ENCODE data around the gene HES6. TPM values are rescaled to one million over a fixed set of nuclear protein-coding genes. Genes with fewer than 3 reads are reported as not detected.
A peak's percentile ranks its signal among the peaks of the same experiment; 100 is the strongest.

Gene HES6
- 10.2 and 10.3 TPM in 2 replicates for total RNA-seq

DNA sequence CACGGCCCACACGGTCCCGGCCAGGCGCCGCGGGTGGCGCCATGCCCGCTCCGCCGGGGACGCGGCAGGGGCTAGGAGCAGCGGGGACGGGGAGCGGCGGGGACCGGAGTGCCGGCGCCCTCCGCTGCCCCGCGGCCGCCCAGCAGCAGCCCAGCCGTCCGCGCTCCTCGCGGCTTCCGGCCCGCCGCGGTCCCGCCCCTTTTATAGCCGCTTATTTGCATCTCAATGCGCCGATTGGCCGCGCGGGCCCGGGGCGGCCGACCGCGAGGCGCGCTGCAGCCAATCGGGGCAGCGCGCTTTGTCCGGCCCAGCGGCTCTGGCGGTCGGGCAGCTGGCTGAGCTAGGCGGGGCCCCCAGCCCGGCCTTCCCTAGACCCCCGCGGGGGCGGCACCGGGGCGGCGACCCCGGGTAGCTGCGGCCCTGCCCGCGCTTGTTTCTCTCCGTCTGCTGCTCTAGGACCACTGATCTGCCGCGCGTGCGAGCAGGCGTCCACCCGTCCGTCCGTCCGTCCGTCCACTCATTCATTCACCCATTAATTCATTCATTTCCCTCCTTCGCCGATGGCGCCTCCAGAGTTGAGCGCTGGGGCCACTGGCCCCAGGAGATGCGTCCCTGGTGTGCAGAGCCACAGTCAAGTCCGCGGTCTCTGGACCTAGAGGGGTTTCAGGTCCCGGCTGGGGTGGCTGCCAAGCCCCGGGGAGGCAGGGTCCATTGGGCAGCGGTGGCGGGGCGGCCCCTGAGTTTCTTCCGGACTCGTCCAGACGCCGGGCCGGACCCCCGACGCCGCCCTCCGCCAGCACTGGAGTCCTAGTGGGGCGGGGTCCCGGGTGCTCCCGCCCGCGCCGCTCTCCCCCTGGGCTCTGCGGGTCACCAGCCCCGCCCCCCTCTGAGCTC lies at the start of gene HES6:
Gene HES6 (minus strand): TSS at position 176 of the 894 bp plus-strand sequence. CDS start 133 bp downstream, at position 43.
- peak; percentile 95 for DNase-seq
- H3K9me3 Mint-ChIP-seq: no peaks in the 10 kb centered on the region
- intact Hi-C loops (cut with micrococcal nuclease): loop anchor here (1.0 to 2.0 kb wide), 3 partner anchors 9 to 273 kb away; partner anchors contain the start of genes ILKAP and UBE2F
- H3K4me3 Mint-ChIP-seq: peak within 1 kb of the TSS; percentile 83
- H3K4me1 Mint-ChIP-seq: peaks cover 6% of the 10 kb centered on the region
- peaks cover 46% of the 10 kb centered on the region for H3K27me3 Mint-ChIP-seq
- peaks cover 4% of the 10 kb centered on the region for H3K36me3 Mint-ChIP-seq (ENCODE audit: low read depth)
- H3K27ac Mint-ChIP-seq: peak within 1 kb of the TSS; percentile 51

- Mint-ChIP-seq H3K36me3 (ENCODE audit: low read depth) (peaks cover 4% of the 10 kb centered on the region), H3K4me1 (peaks cover 25% of the 10 kb centered on the region), H3K4me3 (peak overlapping the region; percentile 93), H3K27me3 (no peaks in the 10 kb centered on the region), H3K9me3 (no peaks in the 10 kb centered on the region), H3K27ac (peak overlapping the region; percentile 99)
- DNase-seq: peak; percentile 63
- intact Hi-C loops (cut with micrococcal nuclease): loop anchor here (2.0 to 5.0 kb wide), 2 partner anchors 137 to 587 kb away; partner anchors contain the start of gene ASB1
These were observed 49.7 kb upstream of the HES6 start for GRCh38 chr2:238289574-238289973.

DNA sequence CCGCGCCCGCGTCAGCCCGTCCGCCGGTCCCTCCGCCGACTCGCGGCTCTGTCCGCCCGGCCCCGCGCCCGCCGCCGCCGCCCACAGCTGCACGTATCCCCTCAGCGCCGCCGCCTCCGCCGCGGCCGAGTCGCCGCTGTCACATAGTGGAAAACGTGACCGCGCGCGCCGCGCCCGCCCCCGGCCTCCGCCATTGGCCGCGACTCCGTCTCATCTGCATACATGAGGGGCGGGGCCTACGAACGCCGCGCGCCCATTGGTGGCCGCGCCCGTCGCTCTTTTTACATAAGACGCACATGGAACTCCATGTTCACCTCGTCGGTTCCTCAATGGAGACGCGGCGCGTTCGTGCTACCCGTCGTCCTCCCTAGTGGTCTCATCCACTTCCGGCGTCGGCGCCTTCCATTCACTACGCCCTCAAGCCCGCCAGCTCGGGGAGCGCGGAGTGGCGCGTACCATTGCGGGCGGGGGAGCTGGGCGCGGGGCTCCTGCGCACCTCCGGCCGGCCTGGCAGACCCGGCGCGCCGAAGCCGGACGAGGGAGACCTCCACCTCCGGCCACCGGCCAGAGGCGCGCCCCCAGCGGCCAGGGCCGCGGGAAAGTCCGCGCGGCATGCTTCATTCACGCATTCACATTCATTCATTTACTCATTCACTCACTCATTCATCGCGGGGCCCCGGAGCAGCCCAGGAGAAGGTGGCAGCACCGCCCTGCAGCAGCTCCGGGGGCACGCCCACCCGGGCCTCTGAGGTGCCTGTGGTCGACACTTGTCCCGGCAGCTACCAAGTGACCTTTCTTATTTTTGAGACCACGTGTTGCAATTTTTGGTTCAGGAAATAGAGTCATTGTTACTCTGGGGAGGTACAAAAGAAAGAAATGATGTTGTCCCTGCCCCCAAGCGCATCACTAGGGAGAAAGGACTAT lies 49.1 kb upstream of the HES6 start:
- intact Hi-C loops (cut with micrococcal nuclease): loop anchor here (1.0 to 5.0 kb wide), 5 partner anchors 31 to 587 kb away; partner anchors contain the start of genes ASB1, ILKAP and TRAF3IP1
- Mint-ChIP-seq H3K27me3 (no peaks in the 10 kb centered on the region), H3K4me3 (peak overlapping the region; percentile 93), H3K27ac (peak overlapping the region; percentile 99), H3K9me3 (no peaks in the 10 kb centered on the region), H3K4me1 (peaks cover 25% of the 10 kb centered on the region), H3K36me3 (ENCODE audit: low read depth) (peaks cover 4% of the 10 kb centered on the region)
- DNase-seq: peak; percentile 99

GRCh38 chr2:238287737-238288649 lies 48.2 kb upstream of the HES6 start, which contains the start of gene PER2:
Gene PER2, minus strand, starts transcription at chr2:238288610. Its CDS starts 10,674 bp downstream, at chr2:238277936.
- Mint-ChIP-seq H3K4me1 (peaks cover 25% of the 10 kb centered on the region), H3K27ac (peak within 1 kb of the TSS; percentile 99), H3K9me3 (no peaks in the 10 kb centered on the region), H3K4me3 (peak within 1 kb of the TSS; percentile 93), H3K36me3 (ENCODE audit: low read depth) (peaks cover 4% of the 10 kb centered on the region), H3K27me3 (no peaks in the 10 kb centered on the region)
- intact Hi-C loops (cut with micrococcal nuclease): loop anchor here (1.0 to 5.0 kb wide), 5 partner anchors 32 to 586 kb away; partner anchors contain the start of genes ASB1, ILKAP and TRAF3IP1
- peak; percentile 74 for DNase-seq

GRCh38 chr2:238286987-238287736 lies 47.3 kb upstream of the HES6 start:
- intact Hi-C loops (cut with micrococcal nuclease): loop anchor here (5.0 kb wide), 1 partner anchor 585 kb away; no protein-coding TSS in a partner anchor
- Mint-ChIP-seq H3K27ac (peak overlapping the region; percentile 84), H3K4me3 (peak overlapping the region; percentile 85), H3K9me3 (no peaks in the 10 kb centered on the region), H3K27me3 (no peaks in the 10 kb centered on the region), H3K4me1 (peaks cover 25% of the 10 kb centered on the region), H3K36me3 (ENCODE audit: low read depth) (peaks cover 4% of the 10 kb centered on the region)
- DNase-seq: no peak

- Mint-ChIP-seq H3K27me3 (no peaks in the 10 kb centered on the region), H3K36me3 (ENCODE audit: low read depth) (peaks cover 4% of the 10 kb centered on the region), H3K4me3 (no peak overlapping the region), H3K4me1 (peaks cover 25% of the 10 kb centered on the region), H3K9me3 (no peaks in the 10 kb centered on the region), H3K27ac (no peak overlapping the region)
- intact Hi-C loops (cut with micrococcal nuclease): loop anchor here (5.0 kb wide), 1 partner anchor 584 kb away; no protein-coding TSS in a partner anchor
- no peak for DNase-seq
These were observed 46.7 kb upstream of the HES6 start for GRCh38 chr2:238286551-238286950.

DNA sequence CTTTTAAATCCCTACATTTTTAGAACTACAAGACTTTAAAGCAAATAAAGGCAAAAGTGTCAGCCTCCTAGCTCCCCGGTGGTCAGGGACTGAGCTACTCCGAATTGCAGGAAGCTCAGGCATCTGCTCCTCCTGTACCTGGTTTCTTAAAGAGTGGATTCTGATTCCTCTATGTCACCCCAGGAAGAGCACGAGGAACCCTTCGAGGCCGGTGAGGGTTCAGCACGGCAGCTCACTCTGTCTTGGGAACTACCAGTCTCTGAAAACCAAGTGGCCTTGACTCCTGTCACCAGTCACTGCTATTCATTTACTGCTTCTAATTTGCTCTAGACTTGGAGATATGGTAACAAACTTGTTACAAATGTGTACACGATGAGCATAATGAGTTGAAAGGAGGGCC lies 46.3 kb upstream of the HES6 start:
- H3K4me1 Mint-ChIP-seq: peaks cover 25% of the 10 kb centered on the region
- no peak overlapping the region for H3K4me3 Mint-ChIP-seq
- H3K27me3 Mint-ChIP-seq: no peaks in the 10 kb centered on the region
- no peaks in the 10 kb centered on the region for H3K9me3 Mint-ChIP-seq
- H3K27ac Mint-ChIP-seq: no peak overlapping the region
- DNase-seq: no peak
- intact Hi-C loops (cut with micrococcal nuclease): loop anchor here (5.0 kb wide), 1 partner anchor 584 kb away; no protein-coding TSS in a partner anchor
- H3K36me3 Mint-ChIP-seq (ENCODE audit: low read depth): peaks cover 4% of the 10 kb centered on the region

DNA sequence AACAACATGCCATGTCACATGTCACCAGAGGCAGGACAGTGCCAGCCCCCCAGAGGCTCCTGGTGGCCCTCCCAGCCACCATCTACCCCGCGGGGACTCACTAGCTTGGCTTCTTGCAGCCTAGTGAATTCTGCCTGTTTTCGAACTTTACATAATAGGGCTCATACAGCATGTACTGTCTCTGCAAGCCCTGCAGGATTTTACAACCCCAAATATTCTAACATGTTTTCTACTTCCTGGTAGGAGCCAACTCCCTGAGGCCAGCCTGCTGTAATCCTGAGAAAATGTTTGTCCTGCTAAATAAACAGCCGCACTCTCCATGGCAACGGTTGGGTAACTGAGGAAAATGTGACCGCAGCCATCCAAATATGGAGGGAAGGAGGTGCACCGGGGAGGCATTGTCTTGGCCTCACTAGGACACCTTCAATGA lies 45.8 kb upstream of the HES6 start:
- intact Hi-C loops (cut with micrococcal nuclease): loop anchor here (5.0 kb wide), 1 partner anchor 583 kb away; no protein-coding TSS in a partner anchor
- Mint-ChIP-seq H3K27ac (no peak overlapping the region), H3K36me3 (ENCODE audit: low read depth) (peaks cover 4% of the 10 kb centered on the region), H3K4me3 (no peak overlapping the region), H3K27me3 (no peaks in the 10 kb centered on the region), H3K4me1 (peaks cover 25% of the 10 kb centered on the region), H3K9me3 (no peaks in the 10 kb centered on the region)
- no peak for DNase-seq

GRCh38 chr2:238284802-238285515 lies 45.1 kb upstream of the HES6 start:
- Mint-ChIP-seq H3K27me3 (no peaks in the 10 kb centered on the region), H3K36me3 (ENCODE audit: low read depth) (peaks cover 4% of the 10 kb centered on the region), H3K27ac (no peak overlapping the region), H3K4me1 (peaks cover 24% of the 10 kb centered on the region), H3K4me3 (no peak overlapping the region), H3K9me3 (no peaks in the 10 kb centered on the region)
- DNase-seq: no peak
- intact Hi-C loops (cut with micrococcal nuclease): loop anchor here (5.0 kb wide), 1 partner anchor 583 kb away; no protein-coding TSS in a partner anchor

- Mint-ChIP-seq H3K9me3 (no peaks in the 10 kb centered on the region), H3K4me1 (peaks cover 15% of the 10 kb centered on the region), H3K4me3 (no peak overlapping the region), H3K27me3 (no peaks in the 10 kb centered on the region), H3K27ac (no peak overlapping the region), H3K36me3 (ENCODE audit: low read depth) (peaks cover 2% of the 10 kb centered on the region)
- intact Hi-C loops (cut with micrococcal nuclease): no loop called here
- no peak for DNase-seq
These were observed 43.3 kb upstream of the HES6 start for GRCh38 chr2:238282861-238283738.
